ENCODE results near the gene ARPC1A. TPM values are rescaled to one million over a fixed set of nuclear protein-coding genes. Genes with fewer than 3 reads are reported as not detected.
A peak's percentile ranks its signal among the peaks of the same experiment; 100 is the strongest.

Gene ARPC1A
- total and polyA plus RNA-seq, 2 of the 8 experiments (the other 6 are each of a cell fraction or from before 2014, with no cell fraction given) = 123 to 155 TPM

GRCh38 chr7:99386584-99387238, 61.0 kb downstream of the ARPC1A start:
- Histone ChIP-seq H4K8ac (ENCODE audit: extremely low read depth, insufficient read depth, low read length) (no peak overlapping the region), H4K91ac (replicated peaks; ENCODE audit: insufficient read length, low read length) (no peak overlapping the region), H3K4me1 (replicated peaks in 1 of 4; ENCODE audit: control insufficient read depth in 3 of 4, insufficient read depth in 4 of 4, low read length in 3 of 4) (no peaks in the 10 kb centered on the region), H3K79me2 (ENCODE audit: control insufficient read depth in 1 of 2, insufficient read depth in 2 of 2, low read length in 2 of 2) (peaks cover 0 to 2% of the 10 kb centered on the region in 2 experiments; a peak in 1 of 4 replicates), H2BK15ac (ENCODE audit: low read length) (no peak overlapping the region), H2BK5ac (ENCODE audit: low read depth, low read length) (no peak overlapping the region), H2BK12ac (ENCODE audit: low read depth, low read length) (no peak overlapping the region), H3K4me2 (ENCODE audit: insufficient read depth in 1 of 2, low read depth in 2 of 2, low read length in 2 of 2) (no peak overlapping the region), H2AFZ (ENCODE audit: low read length) (no peak overlapping the region), H4K5ac (ENCODE audit: insufficient read length, low read depth, low read length) (no peak overlapping the region), H3K4me3 (ENCODE audit: extremely low read depth in 1 of 4, insufficient read depth in 2 of 4, low read depth in 3 of 4, low read length in 4 of 4) (no peak overlapping the region), H3K56ac (replicated peaks; ENCODE audit: insufficient read length, low read depth, low read length) (no peak overlapping the region), H2BK120ac (replicated peaks; ENCODE audit: low read depth, low read length) (no peak overlapping the region), H3K27ac (ENCODE audit: low read depth, low read length) (no peak overlapping the region), H3K9ac (replicated peaks in 1 of 4; ENCODE audit: extremely low read depth in 1 of 4, low read depth in 3 of 4, low read length in 3 of 4) (no peak overlapping the region), H3K23me2 (ENCODE audit: low read depth, low read length) (no peaks in the 10 kb centered on the region), H2AK5ac (ENCODE audit: low read depth, low read length) (no peak overlapping the region), H3K18ac (ENCODE audit: extremely low read depth, low read length) (no peak overlapping the region), H3K9me3 (ENCODE audit: insufficient read depth in 2 of 2, low read depth in 1 of 2, low read length in 1 of 2) (no peaks in the 10 kb centered on the region), H3K14ac (ENCODE audit: insufficient read length) (no peak overlapping the region), H3K79me1 (ENCODE audit: low read depth, low read length) (peaks cover 6% of the 10 kb centered on the region), H3K23ac (ENCODE audit: insufficient read length) (no peak overlapping the region), H2BK20ac (ENCODE audit: low read length) (no peak overlapping the region), H3K36me3 (ENCODE audit: control insufficient read depth in 2 of 4, insufficient read depth in 4 of 4, low read length in 3 of 4) (peaks cover 2 to 26% (median 16%) of the 10 kb centered on the region in 4 experiments; a peak in 6 of 8 replicates), H4K20me1 (replicated peaks in 1 of 2; ENCODE audit: control insufficient read depth in 1 of 2, insufficient read depth in 2 of 2, low read length in 2 of 2) (peaks cover 11% of the 10 kb centered on the region in 2 experiments), H3K27me3 (replicated peaks in 1 of 4; ENCODE audit: control insufficient read depth in 3 of 4, extremely low read depth in 1 of 4, insufficient read depth in 3 of 4, low read length in 3 of 4) (no peaks in the 10 kb centered on the region), H3K4ac (replicated peaks; ENCODE audit: insufficient read length, low read depth, low read length) (no peak overlapping the region)
- CTCF ChIA-PET (ENCODE audit: partially characterized antibody) = interaction anchor here (0.6 to 2.5 kb wide), 10 partner anchors 9 to 451 kb away, joined by 3 to 14 read pairs (median 4); partner anchors contain the start of genes BUD31 and PDAP1
- FAIRE-seq = no peak
- POLR2A ChIA-PET (ENCODE audit: partially characterized antibody) = interaction anchor here (1.2 to 1.9 kb wide), 2 partner anchors 14 to 22 kb away, joined by 4 to 5 read pairs; partner anchors contain the start of genes BUD31 and PDAP1
- DNase-seq (ENCODE audit: low read depth in 1 of 2, low spot score in 2 of 2) = no peak
- WGBS, 2 experiments (ENCODE audit: extremely low coverage in 1 of 2, insufficient coverage in 1 of 2, insufficient read length in 1 of 2, insufficient replicate concordance in 2 of 2, low coverage in 1 of 2, low lambda C conversion rate in 2 of 2, missing lambda C conversion rate in 1 of 2) = 89% methylated on average over 9 of the region's 9 CpGs; no CpG with 5 or more reads in 1 of the 2 experiments
- TF ChIP-seq MAX (IDR thresholded peaks at IDR 0.05) = 0 out of 2 replicates have a peak, but pooled peaks have one; percentile 22
- peak; percentile 69; the same call in 1 of the 2 replicates for TF ChIP-seq KDM1A (IDR thresholded peaks at IDR 0.05; ENCODE audit: borderline replicate concordance, low read length)
- peak; percentile 43 to 52 for TF ChIP-seq RAD21 (IDR thresholded peaks at IDR 0.05 in 1 of 2, conservative IDR thresholded peaks at IDR 0.05 in 1 of 2; ENCODE audit: low read depth in 2 of 2, low read length in 2 of 2)
- TF ChIP-seq KDM5A (IDR thresholded peaks at IDR 0.05; ENCODE audit: low read length) = no peak
- TF ChIP-seq RBBP5 (IDR thresholded peaks at IDR 0.05; ENCODE audit: borderline replicate concordance, low read depth, low read length) = no peak
- peak in 2 of 3 experiments; percentile 40 to 46; a peak in 3 of 4 replicates for TF ChIP-seq CTCF (IDR thresholded peaks at IDR 0.05; ENCODE audit: control extremely low read depth in 1 of 3, insufficient read depth in 1 of 3, low read depth in 1 of 3, low read length in 3 of 3)
- TF ChIP-seq KDM4A (IDR thresholded peaks at IDR 0.05; ENCODE audit: low read depth, low read length, severe bottlenecking) = no peak
